H9 (cell line): ENCODE measurements around the gene GLB1L3. TPM values are rescaled to one million over a fixed set of nuclear protein-coding genes. Genes with fewer than 3 reads are reported as not detected.

Source experiments
- DNase-seq: peaks from one replicate; pipeline ENCODE4 v3.0.0-alpha.2; 2017
- H2AFZ ChIP-seq: one replicate; pipeline ENCODE4 v1.6.1; 2013; ENCODE audit warnings: mild to moderate bottlenecking, low read length, control low read depth, moderate library complexity
- H2AK5ac ChIP-seq: 2 replicates; pipeline ENCODE4 v1.6.1; 2013; ENCODE audit warnings: low read length, control low read depth, mixed read lengths; ENCODE audit not compliant: insufficient read length
- H2BK120ac ChIP-seq: one replicate; pipeline ENCODE4 v1.6.1; 2013; ENCODE audit warnings: low read depth, mild to moderate bottlenecking, low read length, control low read depth, inconsistent platforms; ENCODE audit not compliant: poor library complexity, severe bottlenecking
- H2BK12ac ChIP-seq: 2 replicates; pipeline ENCODE4 v1.6.1; 2013; ENCODE audit warnings: low read length, control low read depth, mixed read lengths, low read depth; ENCODE audit not compliant: insufficient read length
- H2BK15ac ChIP-seq: 2 replicates; pipeline ENCODE4 v1.6.1; 2013; ENCODE audit warnings: low read depth, low read length, control low read depth
- H2BK20ac ChIP-seq: one replicate; pipeline ENCODE4 v1.6.1; 2013; ENCODE audit warnings: low read depth, mild to moderate bottlenecking, low read length, control low read depth, inconsistent platforms; ENCODE audit not compliant: poor library complexity, severe bottlenecking
- H2BK5ac ChIP-seq: 2 replicates; pipeline ENCODE4 v1.6.1; 2013; ENCODE audit warnings: low read length, control low read depth, mixed read lengths; ENCODE audit not compliant: insufficient read length
- H3K14ac ChIP-seq: 2 replicates; pipeline ENCODE4 v1.6.1; 2013; ENCODE audit warnings: low read length, control low read depth; ENCODE audit not compliant: insufficient read depth
- H3K18ac ChIP-seq: 2 replicates; pipeline ENCODE4 v1.6.1; 2013; ENCODE audit warnings: low read depth, mild to moderate bottlenecking, mixed read lengths, low read length, control low read depth; ENCODE audit not compliant: insufficient read length
- H3K23ac ChIP-seq: 2 replicates; pipeline ENCODE4 v1.6.1; 2013; ENCODE audit warnings: low read length, control low read depth, mixed read lengths, low read depth; ENCODE audit not compliant: insufficient read length
- H3K23me2 ChIP-seq: 2 replicates; pipeline ENCODE4 v1.6.1; 2013; ENCODE audit warnings: low read depth, mild to moderate bottlenecking, mixed read lengths, low read length, control low read depth; ENCODE audit not compliant: insufficient read length, poor library complexity, severe bottlenecking
- H3K27ac ChIP-seq: 2 replicates; pipeline ENCODE4 v1.5.1; 2013; ENCODE audit warnings: low read length, control low read depth, mixed read lengths, low read depth; ENCODE audit not compliant: insufficient read length
- H3K27me3 ChIP-seq: 2 replicates; pipeline ENCODE4 v1.6.1; 2013; ENCODE audit warnings: low read length, control low read depth, inconsistent platforms; ENCODE audit not compliant: insufficient read depth
- H3K4ac ChIP-seq: 2 replicates; pipeline ENCODE4 v1.6.1; 2013; ENCODE audit warnings: low read depth, mild to moderate bottlenecking, control low read depth, inconsistent platforms, low read length, moderate library complexity
- H3K4me1 ChIP-seq: 2 replicates; pipeline ENCODE4 v1.6.1; 2013; ENCODE audit warnings: low read length, control low read depth, inconsistent platforms; ENCODE audit not compliant: insufficient read depth
- H3K4me2 ChIP-seq: 2 replicates; pipeline ENCODE4 v1.6.1; 2013; ENCODE audit warnings: low read length, control low read depth, mixed read lengths; ENCODE audit not compliant: insufficient read length, insufficient read depth
- H3K56ac ChIP-seq: 2 replicates; pipeline ENCODE4 v1.6.1; 2013; ENCODE audit warnings: low read depth, mild to moderate bottlenecking, mixed read lengths, low read length, control low read depth; ENCODE audit not compliant: insufficient read length
- H3K79me1 ChIP-seq: 2 replicates; pipeline ENCODE4 v1.6.1; 2013; ENCODE audit warnings: low read depth, mild to moderate bottlenecking, moderate library complexity, low read length, control low read depth, inconsistent platforms; ENCODE audit not compliant: insufficient read depth, poor library complexity, severe bottlenecking
- H3K79me2 ChIP-seq: 2 replicates; pipeline ENCODE4 v1.6.1; 2013; ENCODE audit warnings: low read length, control low read depth, inconsistent platforms; ENCODE audit not compliant: insufficient read depth
- H3K9ac ChIP-seq: 2 replicates; pipeline ENCODE4 v1.6.1; 2013; ENCODE audit warnings: low read length, control low read depth, mixed read lengths; ENCODE audit not compliant: insufficient read length; ENCODE audit errors: extremely low read depth
- H3K9me3 ChIP-seq: one replicate; pipeline ENCODE4 v1.6.1; 2013; ENCODE audit warnings: low read depth, low read length, inconsistent platforms; ENCODE audit not compliant: control insufficient read depth
- H3T11ph ChIP-seq: one replicate; pipeline ENCODE4 v1.6.1; 2013; ENCODE audit warnings: mild to moderate bottlenecking, low read length, control low read depth, inconsistent platforms
- H4K20me1 ChIP-seq: one replicate; pipeline ENCODE4 v1.6.1; 2013; ENCODE audit not compliant: control insufficient read depth, insufficient read length, insufficient read depth
- H4K5ac ChIP-seq: 2 replicates; pipeline ENCODE4 v1.6.1; 2013; ENCODE audit warnings: low read depth, mild to moderate bottlenecking, mixed read lengths, low read length, control low read depth; ENCODE audit not compliant: insufficient read length
- H4K8ac ChIP-seq: replicated peaks from 2 replicates; pipeline ENCODE4 v1.6.1; 2013; ENCODE audit warnings: low read length, control low read depth, mixed read lengths, low read depth; ENCODE audit not compliant: insufficient read length
- H4K91ac ChIP-seq: 2 replicates; pipeline ENCODE4 v1.6.1; 2013; ENCODE audit warnings: low read depth, mild to moderate bottlenecking, moderate library complexity, mixed read lengths, low read length, control low read depth; ENCODE audit not compliant: insufficient read length
- H3K27ac Mint-ChIP-seq, 3 experiments: 2 replicates in 2 of 3; 3 replicates in 1 of 3; pipeline ENCODE4 v1.8.0; 2020 to 2021; ENCODE audit warnings: mixed read lengths in 3 of 3, mild to moderate bottlenecking in 1 of 3, moderate library complexity in 1 of 3
- H3K27me3 Mint-ChIP-seq: 2 replicates; pipeline ENCODE4 v1.8.0; 2021; ENCODE audit warnings: low read depth, mild to moderate bottlenecking, moderate library complexity, mixed read lengths
- H3K36me3 Mint-ChIP-seq, 3 experiments: 2 replicates in 2 of 3; 3 replicates in 1 of 3; pipeline ENCODE4 v1.8.0; 2020 to 2021; ENCODE audit warnings: low read depth in 3 of 3, mixed read lengths in 3 of 3; ENCODE audit not compliant: insufficient read depth in 1 of 3
- H3K4me1 Mint-ChIP-seq, 2 experiments: 2 replicates each; pipeline ENCODE4 v1.8.0; 2020; ENCODE audit warnings: mixed read lengths in 2 of 2
- H3K4me3 Mint-ChIP-seq, 2 experiments: 2 replicates in 1 of 2; 3 replicates in 1 of 2; pipeline ENCODE4 v1.8.0; 2020 to 2021; ENCODE audit warnings: mild to moderate bottlenecking in 2 of 2, mixed read lengths in 2 of 2, moderate library complexity in 1 of 2
- H3K9me3 Mint-ChIP-seq, 2 experiments: 2 replicates in 1 of 2; 3 replicates in 1 of 2; pipeline ENCODE4 v1.8.0; 2020; ENCODE audit warnings: mild to moderate bottlenecking in 2 of 2, mixed read lengths in 2 of 2, moderate library complexity in 1 of 2
- CTCF ChIP-seq: fragments of 200-600 bp; sonication (generic); conservative IDR thresholded peaks from 3 replicates; pipeline ENCODE4 v1.8.0; 2021; ENCODE audit warnings: antibody characterized with exemption, mild to moderate bottlenecking
- WGBS: extraction: QIAGEN DNeasy Blood & Tissue Kit; methylation state at CpG from one replicate; pipeline ENCODE4 v1.1.7; 2013; ENCODE audit warnings: missing lambda C conversion rate, low lambda C conversion rate, mixed read lengths; ENCODE audit not compliant: insufficient read length; ENCODE audit errors: extremely low coverage; 5-methylcytosine and 5-hydroxymethylcytosine counted together
- total RNA-seq: library from RNA; stranded (reverse); gene quantifications from 2 replicates; pipeline ENCODE4 v1.2.1, GENCODE V29; 2021

The GLB1L3 gene
- total RNA-seq, 1 experiment from 2014 or later: 11.2 TPM

GRCh38 chr11:134273317-134273712 lies 2.9 kb upstream of the GLB1L3 start:
- no peak for DNase-seq
- no peak overlapping the region for H3K27ac ChIP-seq
- no peak overlapping the region for H2AFZ ChIP-seq
- no peak overlapping the region for H3K14ac ChIP-seq
- no peak overlapping the region for H3K18ac ChIP-seq
- Mint-ChIP-seq H3K4me3 (peak overlapping the region; percentile 96 to 99), H3K9me3 (no peaks in the 10 kb centered on the region; a peak in 2 of 5 replicates), H3K36me3 (peaks cover under 1 to 6% (median 4%) of the 10 kb centered on the region in 3 experiments; a peak in 5 of 7 replicates), H3K27ac (peak overlapping the region; percentile 91 to 96 (median 92); a peak in 4 of 7 replicates), H3K27me3 (peaks cover 12% of the 10 kb centered on the region), H3K4me1 (peaks cover 51 to 62% of the 10 kb centered on the region in 2 experiments)
- no peak overlapping the region for H2BK5ac ChIP-seq
- peaks cover 21% of the 10 kb centered on the region for H3K23me2 ChIP-seq
- peaks cover 12% of the 10 kb centered on the region; the same call in 1 of the 2 replicates for H3K79me2 ChIP-seq
- no CpG with 5 or more reads among the region's 3 CpGs for WGBS
- H3T11ph ChIP-seq: no peak overlapping the region
- H3K79me1 ChIP-seq: no peaks in the 10 kb centered on the region
- H4K20me1 ChIP-seq: no peaks in the 10 kb centered on the region
- H2BK12ac ChIP-seq: no peak overlapping the region
- no peak overlapping the region for H3K9ac ChIP-seq
- H3K9me3 ChIP-seq: no peaks in the 10 kb centered on the region
- H4K8ac ChIP-seq: no peak overlapping the region
- no peak overlapping the region for H2BK120ac ChIP-seq
- TF ChIP-seq CTCF: no peak
- H2AK5ac ChIP-seq: no peak overlapping the region
- H3K56ac ChIP-seq: no peak overlapping the region
- H3K4ac ChIP-seq: no peak overlapping the region
- H4K5ac ChIP-seq: no peak overlapping the region
- H3K23ac ChIP-seq: no peak overlapping the region
- H2BK20ac ChIP-seq: no peak overlapping the region
- no peak overlapping the region for H4K91ac ChIP-seq
- H3K4me2 ChIP-seq: peak overlapping the region; percentile 86
- no peaks in the 10 kb centered on the region for H3K27me3 ChIP-seq
- H3K4me1 ChIP-seq: peaks cover 13% of the 10 kb centered on the region
- H2BK15ac ChIP-seq: no peak overlapping the region
